Skeletal muscle tissue (tissue), 4 donors: ENCODE results near the gene GMEB2. TPM values are rescaled to one million over a fixed set of nuclear protein-coding genes. Genes with fewer than 3 reads are reported as not detected.
"Not testable (repeated sequence)": the region's sequence is repeated elsewhere in the genome, so short reads cannot be mapped to it uniquely, and the experiment has no call there.

Source experiments
- H3K27ac ChIP-seq: one replicate; pipeline ENCODE4 v1.7.0; 2013; ENCODE audit warnings: mild to moderate bottlenecking, low read depth, low read length, inconsistent platforms
- H3K27me3 ChIP-seq, 3 donors: one replicate each; pipeline ENCODE4 v1.7.0; 2013; ENCODE audit warnings: low read length in 3 of 3; ENCODE audit not compliant: control insufficient read depth in 3 of 3, insufficient read depth in 3 of 3
- H3K36me3 ChIP-seq, 3 donors: one replicate each; pipeline ENCODE4 v1.7.0; 2013; ENCODE audit warnings: low read length in 3 of 3; ENCODE audit not compliant: control insufficient read depth in 3 of 3, insufficient read depth in 3 of 3
- H3K4me1 ChIP-seq, 3 donors: one replicate each; pipeline ENCODE4 v1.7.0; 2013; ENCODE audit warnings: low read length in 3 of 3, mild to moderate bottlenecking in 3 of 3; ENCODE audit not compliant: control insufficient read depth in 3 of 3, insufficient read depth in 3 of 3
- H3K4me3 ChIP-seq, 3 donors: one replicate each; pipeline ENCODE4 v1.7.0; 2013; ENCODE audit warnings: low read length in 3 of 3
- H3K9ac ChIP-seq, 3 donors: one replicate each; pipeline ENCODE4 v1.7.0; 2013; ENCODE audit warnings: low read length in 3 of 3, mild to moderate bottlenecking in 3 of 3, moderate library complexity in 2 of 3, low read depth in 1 of 3
- H3K9me3 ChIP-seq, 3 donors: one replicate each; pipeline ENCODE4 v1.7.0; 2013; ENCODE audit warnings: low read length in 3 of 3; ENCODE audit not compliant: control insufficient read depth in 3 of 3
- total RNA-seq: library from RNA; depleted of rRNA; stranded (reverse); fragments of >200 nt; gene quantifications from one replicate; pipeline ENCODE4 v1.2.3, GENCODE V29; 2014
- donor health status: Osteomylitis.

The GMEB2 gene
- total RNA-seq, 1 donor from 2014 or later, result 5.7 TPM

GRCh38 chr20:63573647-63574131 lies 53.2 kb downstream of the GMEB2 start:
- Histone ChIP-seq H3K27ac (peak overlapping the region; percentile 30), H3K4me3 (peak overlapping the region; percentile 56 to 69 (median 64)), H3K9ac (peak overlapping the region; percentile 57 to 75 (median 74)), H3K27me3 (peaks cover 14 to 34% (median 21%) of the 10 kb centered on the region in 3 donors), H3K4me1 (peaks cover 16 to 27% (median 17%) of the 10 kb centered on the region in 3 donors), H3K9me3 (no peaks in the 10 kb centered on the region), H3K36me3 (no peaks in the 10 kb centered on the region)

- Histone ChIP-seq H3K4me1 (peaks cover 16 to 32% (median 17%) of the 10 kb centered on the region in 3 donors), H3K27me3 (peaks cover 14 to 32% (median 21%) of the 10 kb centered on the region in 3 donors), H3K9ac (peak overlapping the region; percentile 57 to 75 (median 74)), H3K36me3 (no peaks in the 10 kb centered on the region), H3K9me3 (no peaks in the 10 kb centered on the region), H3K27ac (peak overlapping the region; percentile 30), H3K4me3 (peak overlapping the region; percentile 56 to 69 (median 64))
Observed at GRCh38 chr20:63572788-63573646, 53.9 kb downstream of the GMEB2 start.

- Histone ChIP-seq H3K36me3 (no peaks in the 10 kb centered on the region), H3K4me1 (peaks cover 11 to 24% (median 12%) of the 10 kb centered on the region in 3 donors), H3K9ac (no peak overlapping the region), H3K4me3 (no peak overlapping the region), H3K27ac (no peak overlapping the region), H3K27me3 (peaks cover 11 to 32% (median 21%) of the 10 kb centered on the region in 3 donors), H3K9me3 (no peaks in the 10 kb centered on the region)
Observed at GRCh38 chr20:63572071-63572787, 54.7 kb downstream of the GMEB2 start.

- not testable (repeated sequence) for H3K9me3 ChIP-seq, H3K9ac ChIP-seq, H3K27ac ChIP-seq, H3K4me3 ChIP-seq, H3K36me3 ChIP-seq
- peaks cover 11 to 32% (median 21%) of the 10 kb centered on the region in 3 donors for H3K27me3 ChIP-seq
- H3K4me1 ChIP-seq, result peaks cover 10 to 24% (median 11%) of the 10 kb centered on the region in 3 donors
Observed at GRCh38 chr20:63571087-63571478, 55.8 kb downstream of the GMEB2 start.

- Histone ChIP-seq H3K36me3 (no peaks in the 10 kb centered on the region), H3K9me3 (no peaks in the 10 kb centered on the region), H3K9ac (no peak overlapping the region), H3K27ac (no peak overlapping the region), H3K27me3 (peaks cover 11 to 32% (median 21%) of the 10 kb centered on the region in 3 donors), H3K4me3 (no peak overlapping the region), H3K4me1 (peaks cover 10 to 24% (median 11%) of the 10 kb centered on the region in 3 donors)
Observed at GRCh38 chr20:63570281-63571086, 56.4 kb downstream of the GMEB2 start.

GRCh38 chr20:63568986-63569949 lies 57.6 kb downstream of the GMEB2 start:
- Histone ChIP-seq H3K4me3 (no peak overlapping the region), H3K9ac (no peak overlapping the region), H3K4me1 (peaks cover 8 to 21% (median 11%) of the 10 kb centered on the region in 3 donors), H3K36me3 (peaks cover 0 to 1% (median 0%) of the 10 kb centered on the region in 3 donors), H3K27ac (no peak overlapping the region), H3K9me3 (no peaks in the 10 kb centered on the region), H3K27me3 (peaks cover 11 to 24% (median 21%) of the 10 kb centered on the region in 3 donors)

GRCh38 chr20:63568170-63568981 lies 58.5 kb downstream of the GMEB2 start:
- H3K4me3 ChIP-seq, result no peak overlapping the region
- H3K9ac ChIP-seq, result no peak overlapping the region
- peaks cover 0 to 3% (median 0%) of the 10 kb centered on the region in 3 donors for H3K36me3 ChIP-seq
- peaks cover 10 to 20% (median 18%) of the 10 kb centered on the region in 3 donors for H3K27me3 ChIP-seq
- no peak overlapping the region for H3K27ac ChIP-seq
- no peaks in the 10 kb centered on the region for H3K9me3 ChIP-seq
- peaks cover 6 to 17% (median 7%) of the 10 kb centered on the region in 3 donors for H3K4me1 ChIP-seq

GRCh38 chr20:63567386-63568169 lies 59.3 kb downstream of the GMEB2 start:
- H3K27me3 ChIP-seq, result peaks cover 4 to 12% (median 11%) of the 10 kb centered on the region in 3 donors
- no peak overlapping the region for H3K4me3 ChIP-seq
- H3K27ac ChIP-seq, result no peak overlapping the region
- H3K36me3 ChIP-seq, result peaks cover 0 to 4% (median 0%) of the 10 kb centered on the region in 3 donors
- peaks cover 0 to 10% (median 0%) of the 10 kb centered on the region in 3 donors for H3K4me1 ChIP-seq
- H3K9me3 ChIP-seq, result no peaks in the 10 kb centered on the region
- no peak overlapping the region for H3K9ac ChIP-seq
